HepG2 (cell line): ENCODE results near the gene LHPP.

Experiments used
- MAFK ChIP-seq, 2 experiments: IDR thresholded peaks in 1 of 2; conservative IDR thresholded peaks in 1 of 2; 2 replicates each; pipeline ENCODE4 v1.6.1; 2011; ENCODE audit warnings: improper control_type of control experiment in 2 of 2, low read length in 2 of 2
- POLR2A ChIP-seq, 2 experiments: IDR thresholded peaks; 2 replicates each; pipeline ENCODE4 v1.6.1; 2011; ENCODE audit warnings: low read depth in 2 of 2, low read length in 2 of 2, mild to moderate bottlenecking in 1 of 2, moderate library complexity in 1 of 2; ENCODE audit not compliant: insufficient read depth in 1 of 2
- SOX6 ChIP-seq, 2 experiments: fragments of 450-650 bp in 1 of 2; sonication (generic) in 1 of 2; formaldehyde crosslinking in 1 of 2; IDR thresholded peaks; 2 replicates each; pipeline versions ENCODE4 v1.4.0 to v1.6.1; 2017 to 2020; ENCODE audit warnings: antibody characterized with exemption in 1 of 2, mild to moderate bottlenecking in 1 of 2, missing genetic modification reagents in 1 of 2
- TBX2 ChIP-seq: sonication (generic); formaldehyde crosslinking; IDR thresholded peaks from 2 replicates; pipeline ENCODE4 v1.5.0; 2020; ENCODE audit warnings: missing genetic modification reagents, mild to moderate bottlenecking, borderline replicate concordance
- USF2 ChIP-seq, 2 experiments: sonication (generic) in 1 of 2; formaldehyde crosslinking in 1 of 2; IDR thresholded peaks; 2 replicates each; pipeline versions ENCODE4 v1.5.1 to v1.6.1; 2011 to 2020; ENCODE audit warnings: borderline replicate concordance in 1 of 2, low read depth in 1 of 2, low read length in 1 of 2, mild to moderate bottlenecking in 1 of 2, missing genetic modification reagents in 1 of 2, moderate library complexity in 1 of 2
- ZHX1 ChIP-seq: sonication (generic); formaldehyde crosslinking; IDR thresholded peaks from 2 replicates; pipeline ENCODE4 v1.8.1; 2022; ENCODE audit warnings: low read depth, mild to moderate bottlenecking, missing genetic modification reagents
- TF ChIP-seq, protein P1 (sequence below): sonication (generic); formaldehyde crosslinking; IDR thresholded peaks from 2 replicates; pipeline ENCODE4 v1.4.0; 2020; ENCODE audit warnings: mild to moderate bottlenecking, missing genetic modification reagents, borderline replicate concordance

DNA sequence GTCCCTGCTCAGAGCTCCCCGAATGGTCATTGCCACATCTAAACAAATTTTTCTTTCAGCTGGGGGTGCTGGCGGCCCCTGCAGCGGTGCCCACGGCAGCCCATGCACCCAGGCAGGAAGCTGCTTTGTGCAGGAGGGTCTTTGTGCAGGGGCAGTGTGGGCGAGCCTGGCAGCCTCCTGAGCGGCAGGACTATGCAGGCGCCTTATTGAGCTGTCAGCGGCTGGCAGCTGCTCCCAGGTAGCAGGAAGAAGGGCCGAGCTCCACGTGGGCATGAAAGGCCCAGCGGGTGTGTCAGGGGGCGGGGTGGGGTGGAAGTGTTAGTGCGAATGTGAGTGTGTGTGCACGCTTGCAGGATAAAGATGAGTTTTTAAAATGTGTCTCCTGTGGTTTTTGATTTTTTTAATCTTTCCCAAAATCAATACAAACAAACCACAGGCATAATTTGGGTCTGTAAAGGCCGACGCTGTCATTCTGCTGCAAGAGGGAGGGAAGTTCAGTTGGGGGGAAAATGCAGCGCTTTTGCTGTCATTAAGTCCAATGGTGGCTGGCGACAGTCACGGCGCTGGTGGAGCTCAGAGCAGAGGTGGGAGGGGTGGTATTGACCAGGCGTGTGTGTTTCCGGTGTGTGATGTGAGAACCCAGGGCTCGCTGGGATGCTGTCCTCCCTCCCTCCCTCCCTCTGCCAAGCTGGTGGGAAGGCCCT is 83.9 kb downstream of the LHPP start:
- TF ChIP-seq SOX6 (IDR thresholded peaks at IDR 0.05) = no peak
- no peak for TF ChIP-seq SOX6 (CRISPR knock-in tag; IDR thresholded peaks at IDR 0.05)
- TF ChIP-seq, protein P1, sequence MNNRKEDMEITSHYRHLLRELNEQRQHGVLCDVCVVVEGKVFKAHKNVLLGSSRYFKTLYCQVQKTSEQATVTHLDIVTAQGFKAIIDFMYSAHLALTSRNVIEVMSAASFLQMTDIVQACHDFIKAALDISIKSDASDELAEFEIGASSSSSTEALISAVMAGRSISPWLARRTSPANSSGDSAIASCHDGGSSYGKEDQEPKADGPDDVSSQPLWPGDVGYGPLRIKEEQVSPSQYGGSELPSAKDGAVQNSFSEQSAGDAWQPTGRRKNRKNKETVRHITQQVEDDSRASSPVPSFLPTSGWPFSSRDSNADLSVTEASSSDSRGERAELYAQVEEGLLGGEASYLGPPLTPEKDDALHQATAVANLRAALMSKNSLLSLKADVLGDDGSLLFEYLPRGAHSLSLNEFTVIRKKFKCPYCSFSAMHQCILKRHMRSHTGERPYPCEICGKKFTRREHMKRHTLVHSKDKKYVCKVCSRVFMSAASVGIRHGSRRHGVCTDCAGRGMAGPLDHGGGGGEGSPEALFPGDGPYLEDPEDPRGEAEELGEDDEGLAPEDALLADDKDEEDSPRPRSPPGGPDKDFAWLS (CRISPR knock-in tag) = no peak
- no peak for TF ChIP-seq TBX2 (CRISPR knock-in tag)
- no peak for TF ChIP-seq ZHX1
- TF ChIP-seq USF2 (IDR thresholded peaks at IDR 0.05; ENCODE audit: low read depth, low read length) = no peak
- no peak for TF ChIP-seq USF2 (CRISPR knock-in tag; IDR thresholded peaks at IDR 0.05; ENCODE audit: borderline replicate concordance)
- TF ChIP-seq POLR2A (IDR thresholded peaks at IDR 0.05; ENCODE audit: insufficient read depth in 1 of 2, low read depth in 2 of 2, low read length in 2 of 2) = no peak
- TF ChIP-seq MAFK (conservative IDR thresholded peaks at IDR 0.05 in 1 of 2, IDR thresholded peaks at IDR 0.05 in 1 of 2; ENCODE audit: low read length in 2 of 2) = no peak
